DMS 273 (cell line): ENCODE data around the gene HCN4.
A peak's percentile ranks its signal among the peaks of the same experiment; 100 is the strongest.

Experiments used
- DNase-seq: peaks from one replicate; lab custom pipeline; 2025; ENCODE audit not compliant: unreplicated experiment; lab: John Stamatoyannopoulos, UW

Gene HCN4

GRCh38 chr15:73380661-73381060 lies 11.9 kb upstream of the HCN4 start:
- DNase-seq: no peak

- DNase-seq: peak; percentile 11
These were observed 9.3 kb upstream of the HCN4 start for GRCh38 chr15:73378089-73378488.

- DNase-seq: peak; percentile 40
These were observed 7.1 kb upstream of the HCN4 start for GRCh38 chr15:73375755-73376305.

- no peak for DNase-seq
These were observed 6.3 kb upstream of the HCN4 start for GRCh38 chr15:73375012-73375411.

DNA sequence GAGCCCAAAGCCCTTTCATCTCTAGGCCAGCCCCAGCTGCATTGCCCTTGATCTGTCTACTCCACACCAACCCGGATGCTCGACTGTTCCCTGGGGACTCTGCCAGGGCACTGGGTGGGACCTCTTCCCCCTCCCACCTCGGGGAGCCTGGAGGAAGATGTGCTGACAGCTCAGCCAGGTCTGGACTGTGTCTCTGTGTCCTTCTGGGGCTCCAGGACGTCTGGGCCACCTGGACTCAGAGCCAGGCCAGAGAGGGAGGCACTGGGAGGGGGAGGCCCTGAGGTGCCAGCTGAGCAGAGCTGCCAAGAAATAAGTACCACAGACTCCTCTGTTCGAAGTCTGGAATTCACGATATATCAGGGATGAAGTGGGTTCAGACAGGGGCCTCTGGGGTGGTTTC lies 5.8 kb upstream of the HCN4 start:
- DNase-seq: no peak

DNA sequence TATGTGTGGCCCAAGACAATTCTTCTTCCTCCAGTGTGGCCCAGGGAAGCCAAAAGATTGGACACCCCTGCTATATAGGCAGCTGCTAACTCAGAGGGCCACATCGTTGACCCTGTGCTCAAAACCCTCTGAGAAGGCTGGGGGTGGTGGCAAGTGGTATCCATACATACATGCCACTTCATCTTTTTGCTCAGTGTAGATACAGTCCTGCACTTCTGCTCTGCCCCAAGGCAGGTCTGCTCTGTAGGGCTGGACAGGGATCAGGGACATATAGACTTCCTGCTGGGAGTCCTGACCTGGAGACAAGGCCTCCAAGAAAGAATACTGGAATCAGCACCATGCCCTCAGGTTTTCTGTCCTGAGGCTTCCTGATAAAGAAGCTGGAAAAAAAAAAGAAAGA lies 4.5 kb upstream of the HCN4 start:
- no peak for DNase-seq

- DNase-seq: no peak
These were observed 3.1 kb upstream of the HCN4 start for GRCh38 chr15:73371812-73372211.

DNA sequence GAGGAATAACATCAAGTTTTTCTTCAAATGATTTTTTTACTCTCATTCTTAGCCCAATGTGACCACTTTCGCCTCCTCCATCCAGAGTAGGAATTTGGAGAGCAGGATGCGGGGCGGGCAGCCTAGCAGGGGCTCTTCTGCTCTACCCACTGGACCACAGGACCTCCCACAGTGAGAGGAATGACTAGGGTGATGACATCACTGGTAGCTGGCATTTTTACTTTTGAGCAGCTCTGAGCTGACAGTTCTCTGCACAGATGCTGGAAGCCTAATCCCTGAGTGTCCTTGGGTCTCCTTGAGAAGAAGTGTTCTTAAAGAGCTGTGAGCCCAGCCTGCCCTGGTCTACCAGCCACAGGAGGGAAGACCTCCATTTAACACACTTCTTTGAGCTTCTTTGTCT lies 1.4 kb upstream of the HCN4 start:
- DNase-seq: peak; percentile 18

DNA sequence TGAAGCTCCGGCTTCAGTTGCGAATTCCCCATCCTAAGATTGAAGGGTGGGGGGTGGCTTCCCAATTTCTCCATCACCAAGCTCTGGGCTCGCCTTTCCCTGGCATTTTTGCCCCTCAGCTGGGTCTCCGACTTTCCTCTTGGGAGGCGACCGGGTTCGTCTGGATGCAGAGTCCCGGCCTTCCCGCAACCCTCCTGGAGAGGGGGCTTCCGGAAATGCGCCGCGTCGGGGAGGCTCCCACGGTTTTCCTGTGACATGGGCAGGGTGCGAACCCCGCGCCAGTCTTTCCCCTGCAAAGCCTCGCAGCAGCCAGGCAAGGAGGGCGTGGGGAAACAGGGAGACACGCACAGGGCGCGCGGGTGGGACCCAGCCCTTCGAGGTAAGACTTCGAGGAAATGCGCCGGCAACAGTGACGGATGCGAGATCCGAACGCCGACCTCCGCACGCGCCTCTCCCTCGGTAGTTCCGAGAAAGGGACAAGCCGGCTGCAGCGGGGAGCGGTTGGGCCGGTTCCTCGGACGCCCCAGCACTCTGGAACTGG lies 466 bp upstream of the HCN4 start:
- peak; percentile 23 for DNase-seq

GRCh38 chr15:73367624-73368300 lies 996 bp downstream of the HCN4 start:
- DNase-seq: peak; percentile 24

DNA sequence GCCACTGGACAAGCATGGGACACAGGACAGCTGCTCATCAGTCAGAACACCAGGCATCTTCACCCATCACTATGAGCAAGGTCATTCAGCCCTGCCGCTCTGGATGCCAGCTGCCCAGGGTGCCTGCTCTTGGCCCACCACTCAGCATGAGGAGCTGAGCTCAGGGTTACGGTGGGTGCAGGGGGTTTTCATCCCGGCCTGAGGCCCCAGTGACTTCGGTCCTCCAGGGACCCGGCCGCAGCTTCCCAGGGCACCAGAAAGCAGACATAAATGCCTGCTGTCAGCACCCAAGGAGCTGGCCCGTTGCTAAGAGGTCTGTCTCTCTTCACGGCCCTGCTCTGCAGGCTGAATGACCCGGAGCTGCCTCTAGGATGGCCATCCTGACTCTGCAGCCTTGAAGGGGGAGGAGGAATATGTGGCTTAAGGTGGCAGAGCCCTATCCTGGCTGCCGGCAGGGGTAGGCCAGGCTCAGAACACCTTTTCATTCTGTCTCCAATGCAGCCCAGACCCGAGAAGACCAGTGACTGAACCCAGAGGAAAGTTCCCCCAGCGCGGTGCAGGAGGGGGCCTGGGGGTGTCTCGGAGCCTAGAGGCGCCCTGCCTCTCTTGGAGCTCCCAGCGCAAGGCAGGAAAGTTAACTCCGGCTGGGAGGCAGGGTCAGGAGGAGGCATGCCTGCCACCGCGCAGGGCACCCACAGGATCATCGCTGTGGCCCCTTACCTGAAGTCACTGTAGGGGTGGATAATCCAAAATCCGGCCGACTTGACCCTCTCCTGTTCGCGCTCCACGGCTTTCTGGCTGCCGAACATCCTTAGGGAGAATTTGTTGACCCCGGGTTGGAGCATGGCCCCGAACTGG lies 1.8 kb downstream of the HCN4 start:
- DNase-seq: peak; percentile 12

DNA sequence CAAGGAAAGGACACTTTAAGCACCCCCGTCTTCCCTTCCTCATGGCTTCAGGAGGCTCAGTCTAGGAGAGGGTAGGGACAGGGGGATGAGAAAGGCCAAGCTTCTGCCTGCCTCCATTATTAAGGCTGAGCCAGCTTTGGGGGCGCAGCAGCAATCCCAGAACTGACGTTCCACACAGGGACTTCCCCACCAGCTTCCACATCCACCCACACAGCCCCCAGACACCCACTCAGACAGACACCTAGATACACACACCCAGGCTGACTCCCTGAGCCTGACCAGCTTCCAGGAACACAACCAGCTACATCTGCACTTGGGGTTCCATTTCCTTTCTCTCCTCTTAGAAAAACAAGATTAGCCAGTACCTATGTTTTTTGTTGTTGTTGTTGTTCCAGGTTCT lies 4.7 kb downstream of the HCN4 start:
- no peak for DNase-seq

GRCh38 chr15:73362900-73363299 lies 5.9 kb downstream of the HCN4 start:
- DNase-seq: no peak

- DNase-seq: no peak
These were observed 7.4 kb downstream of the HCN4 start for GRCh38 chr15:73361337-73361736.

DNA sequence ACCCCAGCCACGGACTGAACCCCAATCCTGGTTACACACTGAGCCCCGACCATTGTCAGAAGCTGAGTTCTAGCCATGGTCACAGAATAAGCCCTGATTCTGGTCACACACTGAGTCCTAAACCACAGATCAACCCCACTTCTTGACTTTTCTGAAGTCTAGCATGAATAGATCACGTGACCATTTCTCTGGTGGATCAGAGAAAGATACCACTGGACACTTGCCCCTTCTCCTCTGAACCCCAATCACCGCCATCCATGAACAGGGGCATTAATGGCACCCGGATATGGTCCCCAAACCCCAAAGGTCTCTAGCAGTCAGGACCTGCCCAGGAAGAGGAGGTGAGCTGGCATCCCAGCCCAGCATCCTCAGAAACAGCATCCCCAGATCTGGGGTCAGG lies 9.1 kb downstream of the HCN4 start:
- no peak for DNase-seq

DNA sequence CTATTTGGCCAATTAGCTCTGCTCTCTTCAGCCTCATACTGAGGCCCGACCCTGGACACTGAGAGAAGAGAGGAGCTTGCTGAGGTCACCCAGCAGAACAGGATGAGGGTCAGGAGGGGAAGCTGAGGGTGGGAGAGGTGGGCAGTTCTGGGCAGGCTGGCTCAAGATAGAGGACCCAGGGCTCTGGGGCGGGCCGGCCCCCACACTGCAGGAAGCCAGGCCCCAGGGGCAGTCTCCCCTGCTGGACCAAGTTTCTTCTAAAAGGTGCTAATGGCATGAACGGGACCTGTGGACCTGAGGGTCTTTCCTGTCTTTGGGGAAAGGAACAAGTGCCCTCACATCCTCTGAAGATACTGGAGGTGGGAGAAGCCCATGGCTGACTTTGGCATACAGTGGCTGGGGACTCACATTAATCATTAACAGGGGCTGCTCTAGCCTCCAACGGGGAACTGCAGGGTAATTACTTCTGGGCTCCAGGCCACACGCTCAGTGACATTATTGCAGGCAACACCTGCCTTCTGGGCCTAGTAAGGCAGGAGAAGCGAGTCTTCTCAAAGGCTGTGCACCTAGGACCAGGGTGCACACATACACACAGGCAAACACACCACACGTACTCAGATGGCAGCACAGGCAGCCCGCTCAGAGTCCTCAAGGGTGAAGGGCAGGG lies 10.6 kb downstream of the HCN4 start:
- peak; percentile 2 for DNase-seq

DNA sequence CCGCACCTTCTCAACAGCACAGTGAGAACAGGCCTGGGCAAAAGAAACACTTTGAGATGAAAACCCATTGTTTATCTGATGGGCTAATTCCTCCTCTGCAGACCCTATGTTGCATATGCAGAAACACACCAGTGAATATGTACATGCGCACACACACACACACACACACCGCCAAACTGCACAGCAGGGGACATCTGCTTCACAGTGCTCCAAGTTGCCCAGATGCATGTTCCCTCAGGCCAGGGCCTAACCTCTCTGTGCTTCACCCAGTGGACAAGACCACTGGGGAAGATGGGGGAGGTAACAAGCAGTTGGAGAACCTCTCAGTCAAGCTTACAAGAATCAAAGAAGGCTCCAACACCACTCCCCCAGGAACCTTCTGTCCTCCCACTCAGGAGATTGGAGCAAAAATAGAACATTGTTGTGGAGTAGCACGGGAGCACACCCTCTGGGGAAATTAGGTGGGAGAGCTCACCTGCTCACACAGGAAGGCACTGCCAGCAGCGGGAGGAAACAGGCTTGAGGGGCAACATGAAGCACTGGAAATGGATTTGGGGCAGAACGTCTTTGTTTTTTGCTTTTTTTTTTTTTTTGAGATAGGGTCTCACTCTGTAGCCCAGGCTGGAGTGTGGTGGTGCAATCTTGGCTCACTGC lies 13.0 kb downstream of the HCN4 start:
- no peak for DNase-seq

DNA sequence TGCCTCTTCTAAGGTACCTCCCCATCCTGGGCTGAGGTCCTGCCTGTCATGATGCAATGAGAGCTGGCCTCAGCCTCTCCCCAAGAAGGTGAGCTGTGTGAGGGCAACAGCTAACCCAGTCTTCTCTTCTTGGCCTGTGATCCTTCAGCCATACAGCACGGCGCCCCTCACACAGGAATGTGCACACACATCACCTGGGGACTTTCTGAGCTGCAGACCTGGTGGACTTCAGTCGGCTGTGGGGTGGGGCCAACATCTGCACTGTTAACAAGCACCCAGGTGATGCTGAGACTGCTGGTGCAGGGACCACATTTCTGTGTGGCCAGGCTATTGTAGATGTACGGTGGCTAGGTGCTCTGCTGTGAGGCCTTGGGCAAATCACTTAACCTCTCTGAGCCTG lies 14.5 kb downstream of the HCN4 start:
- no peak for DNase-seq

- DNase-seq: no peak
These were observed 15.0 kb downstream of the HCN4 start for GRCh38 chr15:73353734-73354133.

DNA sequence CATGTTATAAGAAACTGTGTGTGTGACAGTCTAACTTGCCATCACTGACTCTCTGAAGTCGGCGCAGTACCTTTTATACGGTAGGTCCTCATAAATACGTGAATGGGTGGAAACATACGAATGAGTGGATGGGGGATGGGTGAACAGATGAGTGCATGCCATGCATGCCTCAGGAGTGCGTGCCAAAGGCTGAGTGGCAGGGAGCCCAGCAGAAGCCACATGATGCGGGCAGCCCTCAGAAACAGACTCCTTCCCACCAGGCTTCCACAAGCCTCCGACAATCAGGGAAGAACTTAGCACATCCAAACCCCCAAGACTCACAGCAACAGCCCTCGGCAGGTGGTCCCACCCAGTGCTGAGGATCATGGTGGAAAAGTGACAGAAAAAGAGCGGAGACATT lies 16.7 kb downstream of the HCN4 start:
- no peak for DNase-seq

DNA sequence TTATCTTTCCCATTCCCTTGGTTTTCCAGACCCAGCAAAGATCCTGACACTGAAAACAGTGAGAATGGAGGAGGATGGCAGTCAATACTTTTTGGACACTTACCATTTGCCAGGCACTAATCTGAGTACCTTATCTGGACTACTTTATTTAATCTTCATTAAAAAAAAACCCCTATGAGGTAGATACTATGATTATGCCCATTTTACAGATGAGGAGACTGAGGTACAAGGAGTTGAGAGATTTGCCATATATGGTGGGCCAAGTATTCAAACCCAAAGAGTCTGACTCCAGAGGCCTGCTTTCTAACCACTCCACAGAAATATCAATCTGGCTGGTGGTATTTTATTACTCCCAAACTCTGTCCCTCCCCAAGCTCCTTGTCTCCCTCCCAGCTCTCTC lies 19.6 kb downstream of the HCN4 start:
- DNase-seq: no peak
